GM23338 (cell line): ENCODE measurements around the gene SORCS3. TPM values are rescaled to one million over a fixed set of nuclear protein-coding genes. Genes with fewer than 3 reads are reported as not detected.

ENCODE experiments used
- ATAC-seq: fragments of 200-7000 bp; cut with Tn5 transposase; 3 replicates; pipeline ENCODE4 v1.9.1; 2020
- DNase-seq: peaks from one replicate; pipeline ENCODE4 v3.0.0-alpha.2; 2015; ENCODE audit warnings: low spot score
- H2AFZ ChIP-seq: fragments of 200-600 bp; sonication (generic); 2 replicates; pipeline ENCODE4 v1.8.0; 2016; ENCODE audit warnings: antibody characterized with exemption, mild to moderate bottlenecking, moderate library complexity
- H3F3A ChIP-seq: fragments of 200-600 bp; sonication (generic); replicated peaks from 2 replicates; pipeline ENCODE4 v1.8.0; 2017; ENCODE audit warnings: antibody characterized with exemption, mixed run types, low read depth
- H3K27ac ChIP-seq: fragments of 200-600 bp; sonication (generic); 2 replicates; pipeline ENCODE4 v1.6.1; 2016; ENCODE audit warnings: low read depth
- H3K27me3 ChIP-seq: fragments of 200-600 bp; sonication (generic); 2 replicates; pipeline ENCODE4 v1.8.0; 2016; ENCODE audit warnings: mild to moderate bottlenecking, mixed run types, moderate library complexity; ENCODE audit not compliant: insufficient read depth
- H3K36me3 ChIP-seq: fragments of 200-600 bp; sonication (generic); 2 replicates; pipeline ENCODE4 v1.8.0; 2016; ENCODE audit warnings: mild to moderate bottlenecking; ENCODE audit not compliant: insufficient read depth
- H3K4me1 ChIP-seq: fragments of 200-600 bp; sonication (generic); 2 replicates; pipeline ENCODE4 v1.8.0; 2016; ENCODE audit warnings: mild to moderate bottlenecking, moderate library complexity; ENCODE audit not compliant: insufficient read depth
- H3K4me2 ChIP-seq: fragments of 200-600 bp; sonication (generic); 2 replicates; pipeline ENCODE4 v1.7.1; 2017; ENCODE audit warnings: mixed run types
- H3K4me3 ChIP-seq: fragments of 200-600 bp; sonication (generic); 2 replicates; pipeline ENCODE4 v1.6.1; 2016; ENCODE audit warnings: mixed run types
- H3K79me2 ChIP-seq: fragments of 200-600 bp; sonication (generic); replicated peaks from 2 replicates; pipeline ENCODE4 v1.8.0; 2017; ENCODE audit warnings: mild to moderate bottlenecking; ENCODE audit not compliant: insufficient read depth
- H3K9me2 ChIP-seq: fragments of 200-600 bp; sonication (generic); 2 replicates; pipeline ENCODE4 v1.8.0; 2017; ENCODE audit not compliant: insufficient read depth
- H4K20me1 ChIP-seq: fragments of 200-600 bp; sonication (generic); replicated peaks from 2 replicates; pipeline ENCODE4 v1.8.0; 2017; ENCODE audit warnings: mild to moderate bottlenecking; ENCODE audit not compliant: insufficient read depth
- H3K27ac Mint-ChIP-seq: 2 replicates; pipeline ENCODE4 v1.8.0; 2020; ENCODE audit warnings: inconsistent platforms, mild to moderate bottlenecking, moderate library complexity, mixed read lengths
- H3K27me3 Mint-ChIP-seq: 3 replicates; pipeline ENCODE4 v1.8.0; 2022; ENCODE audit warnings: low read depth, mild to moderate bottlenecking, moderate library complexity, mixed read lengths, inconsistent platforms; ENCODE audit not compliant: insufficient read depth, poor library complexity
- H3K36me3 Mint-ChIP-seq: 3 replicates; pipeline ENCODE4 v1.8.0; 2021; ENCODE audit warnings: low read depth, mild to moderate bottlenecking, inconsistent platforms, moderate library complexity, mixed read lengths
- H3K4me1 Mint-ChIP-seq: 3 replicates; pipeline ENCODE4 v1.8.0; 2020; ENCODE audit warnings: mild to moderate bottlenecking, inconsistent platforms, mixed read lengths
- H3K4me3 Mint-ChIP-seq: 3 replicates; pipeline ENCODE4 v1.8.0; 2021; ENCODE audit warnings: moderate library complexity, mild to moderate bottlenecking, inconsistent platforms, mixed read lengths
- H3K9me3 Mint-ChIP-seq: 3 replicates; pipeline ENCODE4 v1.8.0; 2020; ENCODE audit warnings: moderate library complexity, mild to moderate bottlenecking, inconsistent platforms, mixed read lengths
- CREB1 ChIP-seq: fragments of 250-450 bp; sonication (Bioruptor Pico); IDR thresholded peaks from 2 replicates; pipeline ENCODE4 v1.5.0; 2020; ENCODE audit warnings: low read depth, mild to moderate bottlenecking, moderate library complexity
- CTCF ChIP-seq, 2 experiments: fragments of 200-600 bp in 1 of 2; sonication (generic) in 1 of 2; conservative IDR thresholded peaks; 2 replicates each; pipeline versions ENCODE4 v1.5.1 to v1.6.1; 2016 to 2017; ENCODE audit warnings: antibody characterized with exemption in 2 of 2, low read depth in 2 of 2, mild to moderate bottlenecking in 2 of 2, moderate library complexity in 1 of 2
- ETS1 ChIP-seq: IDR thresholded peaks from 2 replicates; pipeline ENCODE4 v1.6.1; 2016; ENCODE audit warnings: antibody characterized with exemption
- EZH2 ChIP-seq: fragments of 200-600 bp; sonication (generic); IDR thresholded peaks from one replicate; pipeline ENCODE4 v1.8.0; 2017; ENCODE audit warnings: antibody characterized with exemption, mild to moderate bottlenecking, low read depth; ENCODE audit not compliant: unreplicated experiment
- EZH2phosphoT487 ChIP-seq: fragments of 200-600 bp; sonication (generic); IDR thresholded peaks from one replicate; pipeline ENCODE4 v1.8.1; 2018; ENCODE audit warnings: antibody characterized with exemption; ENCODE audit not compliant: unreplicated experiment
- JUNB ChIP-seq: IDR thresholded peaks from one replicate; pipeline ENCODE4 v1.6.1; 2016; ENCODE audit warnings: antibody characterized with exemption; ENCODE audit not compliant: unreplicated experiment
- NANOG ChIP-seq: IDR thresholded peaks from 2 replicates; pipeline ENCODE4 v1.6.1; 2016; ENCODE audit warnings: antibody characterized with exemption, borderline replicate concordance
- POLR2AphosphoS5 ChIP-seq: IDR thresholded peaks from 2 replicates; pipeline ENCODE4 v1.6.1; 2016; ENCODE audit warnings: antibody characterized with exemption, low read depth
- REST ChIP-seq: IDR thresholded peaks from one replicate; pipeline ENCODE4 v1.6.1; 2018; ENCODE audit warnings: antibody characterized with exemption; ENCODE audit not compliant: unreplicated experiment
- STAT1 ChIP-seq: IDR thresholded peaks from one replicate; pipeline ENCODE4 v1.6.1; 2016; ENCODE audit warnings: antibody characterized with exemption; ENCODE audit not compliant: unreplicated experiment
- ZNF114 ChIP-seq: fragments of 250-450 bp; sonication (Bioruptor Pico); IDR thresholded peaks from 2 replicates; pipeline ENCODE4 v1.5.0; 2020; ENCODE audit warnings: mild to moderate bottlenecking, moderate library complexity
- ZNF331 ChIP-seq: fragments of 250-450 bp; sonication (Bioruptor Pico); IDR thresholded peaks from 2 replicates; pipeline ENCODE4 v1.5.0; 2020; ENCODE audit warnings: low read depth, mild to moderate bottlenecking, moderate library complexity
- ZNF462 ChIP-seq: fragments of 250-450 bp; sonication (Bioruptor Pico); IDR thresholded peaks from 2 replicates; pipeline ENCODE4 v1.5.0; 2020; ENCODE audit warnings: mild to moderate bottlenecking, moderate library complexity
- polyA plus RNA-seq: library from polyadenylated mRNA; unstranded; fragments of >200 nt; fragmentation: Nextera tagmentation; extraction: Ambion mirVana; gene quantifications from 2 replicates; pipeline ENCODE4 v1.2.1, GENCODE V29; 2016
- total RNA-seq: library from RNA; depleted of rRNA; stranded (reverse); fragments of >200 nt; shearing (Covaris generic); gene quantifications from 2 replicates; pipeline ENCODE4 v1.2.3, GENCODE V29; 2014

SORCS3 gene
- total and polyA plus RNA-seq, 2 experiments from 2014 or later: 0.37 to 1.4 TPM

GRCh38 chr10:104835422-104835821 is 194.3 kb downstream of the SORCS3 start:
- Mint-ChIP-seq H3K4me3 (no peak overlapping the region), H3K27me3 (no peaks in the 10 kb centered on the region), H3K36me3 (no peaks in the 10 kb centered on the region), H3K27ac (no peak overlapping the region), H3K4me1 (peaks cover 6% of the 10 kb centered on the region; the same call in 2 of the 3 replicates), H3K9me3 (no peaks in the 10 kb centered on the region)
- Histone ChIP-seq H3K9me2 (peaks cover 3% of the 10 kb centered on the region; the same call in 1 of the 2 replicates), H3K4me2 (no peak overlapping the region), H2AFZ (no peak overlapping the region), H3K27ac (no peak overlapping the region), H3K36me3 (no peaks in the 10 kb centered on the region), H3K4me1 (no peaks in the 10 kb centered on the region; the same call in 1 of the 2 replicates), H4K20me1 (no peaks in the 10 kb centered on the region), H3K4me3 (no peak overlapping the region), H3F3A (no peaks in the 10 kb centered on the region), H3K27me3 (no peaks in the 10 kb centered on the region), H3K79me2 (no peaks in the 10 kb centered on the region)
- no peak for DNase-seq
- TF ChIP-seq JUNB (no peak), REST (no peak), CTCF (conservative IDR thresholded peaks at IDR 0.05; ENCODE audit: low read depth in 2 of 2) (no peak), ETS1 (no peak), NANOG (no peak), ZNF462 (no peak), STAT1 (no peak), POLR2AphosphoS5 (no peak), CREB1 (CRISPR knock-in tag) (no peak), EZH2phosphoT487 (no peak), EZH2 (no peak), ZNF114 (CRISPR knock-in tag) (no peak), ZNF331 (CRISPR knock-in tag) (no peak)
- no peak for ATAC-seq
